Measurements from ENCODE around the gene RPS19. TPM values are rescaled to one million over a fixed set of nuclear protein-coding genes. Genes with fewer than 3 reads are reported as not detected.
A peak's percentile ranks its signal among the peaks of the same experiment; 100 is the strongest.

RPS19 gene
- polyA plus RNA-seq (2012; ENCODE audit: insufficient read length, low read depth) = 5,052 TPM

- TF ChIP-seq SIN3A (IDR thresholded peaks at IDR 0.05; ENCODE audit: borderline replicate concordance, insufficient read depth, low read length) (peak; percentile 97), REST (IDR thresholded peaks at IDR 0.05; ENCODE audit: insufficient read depth in 1 of 2, low read depth in 2 of 2, low read length in 2 of 2) (peak; percentile 16 to 64; a peak in 1 of 4 replicates), TAF1 (IDR thresholded peaks at IDR 0.05; ENCODE audit: borderline replicate concordance, insufficient read depth, low read length) (peak; percentile 94), FOXP2 (optimal IDR thresholded peaks at IDR 0.05; ENCODE audit: borderline replicate concordance, extremely low read depth, extremely low read length, insufficient read depth) (peak; percentile 75), POLR2AphosphoS5 (IDR thresholded peaks at IDR 0.05; ENCODE audit: low read depth, low read length) (peak; percentile 89)
Observed at GRCh38 chr19:41859618-41860418, at the start of gene RPS19. TSS of gene RPS19 (plus strand) at chr19:41860255. CDS start at chr19:41860775, 520 bp downstream.

GRCh38 chr19:41810301-41810700 is 49.8 kb upstream of the RPS19 start:
- TF ChIP-seq POLR2AphosphoS5 (IDR thresholded peaks at IDR 0.05; ENCODE audit: low read depth, low read length) = no peak
- no peak for TF ChIP-seq REST (IDR thresholded peaks at IDR 0.05; ENCODE audit: insufficient read depth in 1 of 2, low read depth in 2 of 2, low read length in 2 of 2)
- no peak for TF ChIP-seq FOXP2 (optimal IDR thresholded peaks at IDR 0.05; ENCODE audit: borderline replicate concordance, extremely low read depth, extremely low read length, insufficient read depth)
- no peak for TF ChIP-seq TAF1 (IDR thresholded peaks at IDR 0.05; ENCODE audit: borderline replicate concordance, insufficient read depth, low read length)
- no peak for TF ChIP-seq SIN3A (IDR thresholded peaks at IDR 0.05; ENCODE audit: borderline replicate concordance, insufficient read depth, low read length)

- TF ChIP-seq TAF1 (IDR thresholded peaks at IDR 0.05; ENCODE audit: borderline replicate concordance, insufficient read depth, low read length) (no peak), FOXP2 (optimal IDR thresholded peaks at IDR 0.05; ENCODE audit: borderline replicate concordance, extremely low read depth, extremely low read length, insufficient read depth) (no peak), POLR2AphosphoS5 (IDR thresholded peaks at IDR 0.05; ENCODE audit: low read depth, low read length) (no peak)
Observed at GRCh38 chr19:41811036-41811435, 49.0 kb upstream of the RPS19 start.

GRCh38 chr19:41811981-41812380 is 48.1 kb upstream of the RPS19 start:
- TF ChIP-seq FOXP2 (optimal IDR thresholded peaks at IDR 0.05; ENCODE audit: borderline replicate concordance, extremely low read depth, extremely low read length, insufficient read depth) (no peak), REST (IDR thresholded peaks at IDR 0.05; ENCODE audit: insufficient read depth in 1 of 2, low read depth in 2 of 2, low read length in 2 of 2) (no peak), SIN3A (IDR thresholded peaks at IDR 0.05; ENCODE audit: borderline replicate concordance, insufficient read depth, low read length) (no peak), TAF1 (IDR thresholded peaks at IDR 0.05; ENCODE audit: borderline replicate concordance, insufficient read depth, low read length) (no peak), POLR2AphosphoS5 (IDR thresholded peaks at IDR 0.05; ENCODE audit: low read depth, low read length) (no peak)

GRCh38 chr19:41813911-41814310 is 46.1 kb upstream of the RPS19 start:
- TF ChIP-seq TAF1 (IDR thresholded peaks at IDR 0.05; ENCODE audit: borderline replicate concordance, insufficient read depth, low read length) (no peak), REST (IDR thresholded peaks at IDR 0.05; ENCODE audit: insufficient read depth in 1 of 2, low read depth in 2 of 2, low read length in 2 of 2) (no peak), FOXP2 (optimal IDR thresholded peaks at IDR 0.05; ENCODE audit: borderline replicate concordance, extremely low read depth, extremely low read length, insufficient read depth) (no peak), SIN3A (IDR thresholded peaks at IDR 0.05; ENCODE audit: borderline replicate concordance, insufficient read depth, low read length) (no peak), POLR2AphosphoS5 (IDR thresholded peaks at IDR 0.05; ENCODE audit: low read depth, low read length) (no peak)
